Kidney glomerular epithelial cell (primary cell): ENCODE measurements around the gene PKD2L1.

Experiments used
- DNase-seq: peaks from one replicate; lab custom pipeline; 2025; lab: John Stamatoyannopoulos, UW

Gene PKD2L1

GRCh38 chr10:100356067-100357017 lies 26.3 kb upstream of the PKD2L1 start:
- no peak for DNase-seq

DNA sequence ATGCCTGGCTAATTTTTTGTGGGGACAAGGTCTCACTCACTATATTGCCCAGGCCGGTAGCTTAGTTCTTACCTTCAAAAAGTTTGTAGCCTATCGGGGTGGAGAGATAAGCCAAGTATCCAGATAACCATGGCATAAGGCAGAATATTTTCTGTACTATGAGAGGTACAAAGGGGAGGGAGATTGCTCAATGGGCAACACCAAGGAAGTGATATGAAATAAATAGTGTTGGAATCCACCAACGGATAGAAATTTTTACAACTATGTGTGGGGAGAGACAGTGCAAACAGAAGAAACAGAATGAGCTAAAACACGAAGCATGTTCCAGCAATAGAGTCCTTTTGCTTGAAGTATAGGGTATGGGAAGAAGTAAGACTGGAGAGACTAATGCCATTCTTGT lies 25.1 kb upstream of the PKD2L1 start:
- no peak for DNase-seq

GRCh38 chr10:100353770-100354485 lies 23.9 kb upstream of the PKD2L1 start:
- no peak for DNase-seq

GRCh38 chr10:100350914-100351485 lies 21.0 kb upstream of the PKD2L1 start:
- DNase-seq = no peak

DNA sequence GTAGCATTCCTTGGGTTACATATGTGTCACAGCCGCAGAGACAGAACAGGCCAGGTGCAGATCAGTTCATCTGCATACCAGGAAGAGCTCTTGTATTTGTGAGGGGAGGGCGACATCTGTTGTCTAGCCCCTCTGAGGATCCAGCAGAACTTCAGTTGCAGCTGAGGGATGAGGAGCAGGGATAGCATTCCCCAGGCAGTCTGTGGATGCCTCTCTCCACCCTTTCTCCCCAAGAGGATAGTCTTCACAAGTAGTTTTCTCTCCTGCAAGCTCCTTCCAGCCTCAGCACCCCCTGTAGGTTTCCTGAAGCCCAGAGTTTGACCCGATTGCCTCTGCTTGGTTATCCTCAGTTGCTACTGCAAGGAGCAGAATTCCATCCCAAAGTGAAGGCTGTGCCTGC lies 19.6 kb upstream of the PKD2L1 start:
- no peak for DNase-seq

DNA sequence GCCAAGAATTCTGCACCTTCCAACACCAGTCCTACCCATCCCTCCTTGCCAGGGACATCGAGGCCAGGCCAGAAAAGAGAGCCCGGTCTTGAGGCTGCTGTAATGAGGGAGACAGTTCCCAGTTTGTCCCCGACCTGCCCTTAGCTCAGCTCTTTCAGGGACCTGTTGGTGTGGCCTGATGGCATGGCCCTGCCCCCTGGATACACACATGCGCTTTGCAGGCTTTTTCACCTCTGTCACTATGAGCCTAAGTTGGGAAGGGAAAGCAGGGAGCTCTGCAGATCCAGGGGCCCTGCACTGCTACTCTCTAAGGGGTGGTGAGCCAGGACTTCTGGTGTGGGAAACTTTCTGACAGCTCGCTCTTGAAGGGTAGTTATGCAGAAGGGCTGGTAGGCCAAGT lies 19.1 kb upstream of the PKD2L1 start:
- no peak for DNase-seq

DNA sequence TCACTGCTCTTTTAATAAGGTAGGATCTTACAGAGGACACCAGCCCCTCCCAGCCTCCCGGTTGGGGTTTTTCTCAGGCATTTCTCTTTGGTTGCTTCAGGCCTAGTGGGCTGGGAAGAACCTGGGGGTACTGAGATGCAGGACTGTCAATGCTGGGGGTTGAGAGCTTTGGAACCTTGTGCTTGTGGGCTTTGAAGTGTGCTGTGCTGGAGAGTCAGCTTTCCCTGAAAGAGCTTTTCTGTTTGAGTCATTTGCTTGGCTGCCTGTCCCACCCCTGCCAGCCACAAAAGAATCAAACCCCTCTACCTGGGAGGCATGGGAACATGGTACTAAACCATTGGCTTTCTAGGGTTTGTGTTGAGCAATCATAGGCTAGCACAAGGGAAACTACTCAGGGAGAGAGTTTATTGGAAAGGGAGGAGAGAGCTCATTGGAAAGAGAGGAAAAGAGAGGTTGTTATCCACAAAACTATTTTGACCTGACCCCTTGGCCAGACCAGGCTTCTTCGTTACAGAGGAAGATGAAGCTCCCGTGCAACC lies 18.4 kb upstream of the PKD2L1 start:
- no peak for DNase-seq

- no peak for DNase-seq
These were observed 17.7 kb upstream of the PKD2L1 start for GRCh38 chr10:100347568-100348195.

GRCh38 chr10:100346765-100347567 lies 16.9 kb upstream of the PKD2L1 start, which contains the start of gene SCD:
SCD (plus strand) TSS chr10:100347233; CDS start chr10:100347505, 272 bp downstream.
- DNase-seq = peak; percentile 68

- no peak for DNase-seq
These were observed 16.3 kb upstream of the PKD2L1 start for GRCh38 chr10:100346351-100346764.

GRCh38 chr10:100345570-100346330 lies 15.7 kb upstream of the PKD2L1 start:
- DNase-seq = peak; percentile 24

GRCh38 chr10:100344241-100344788 lies 14.3 kb upstream of the PKD2L1 start:
- no peak for DNase-seq

GRCh38 chr10:100342627-100342972 lies 12.6 kb upstream of the PKD2L1 start:
- DNase-seq = no peak

GRCh38 chr10:100341953-100342626 lies 12.1 kb upstream of the PKD2L1 start:
- DNase-seq = peak; percentile 41

DNA sequence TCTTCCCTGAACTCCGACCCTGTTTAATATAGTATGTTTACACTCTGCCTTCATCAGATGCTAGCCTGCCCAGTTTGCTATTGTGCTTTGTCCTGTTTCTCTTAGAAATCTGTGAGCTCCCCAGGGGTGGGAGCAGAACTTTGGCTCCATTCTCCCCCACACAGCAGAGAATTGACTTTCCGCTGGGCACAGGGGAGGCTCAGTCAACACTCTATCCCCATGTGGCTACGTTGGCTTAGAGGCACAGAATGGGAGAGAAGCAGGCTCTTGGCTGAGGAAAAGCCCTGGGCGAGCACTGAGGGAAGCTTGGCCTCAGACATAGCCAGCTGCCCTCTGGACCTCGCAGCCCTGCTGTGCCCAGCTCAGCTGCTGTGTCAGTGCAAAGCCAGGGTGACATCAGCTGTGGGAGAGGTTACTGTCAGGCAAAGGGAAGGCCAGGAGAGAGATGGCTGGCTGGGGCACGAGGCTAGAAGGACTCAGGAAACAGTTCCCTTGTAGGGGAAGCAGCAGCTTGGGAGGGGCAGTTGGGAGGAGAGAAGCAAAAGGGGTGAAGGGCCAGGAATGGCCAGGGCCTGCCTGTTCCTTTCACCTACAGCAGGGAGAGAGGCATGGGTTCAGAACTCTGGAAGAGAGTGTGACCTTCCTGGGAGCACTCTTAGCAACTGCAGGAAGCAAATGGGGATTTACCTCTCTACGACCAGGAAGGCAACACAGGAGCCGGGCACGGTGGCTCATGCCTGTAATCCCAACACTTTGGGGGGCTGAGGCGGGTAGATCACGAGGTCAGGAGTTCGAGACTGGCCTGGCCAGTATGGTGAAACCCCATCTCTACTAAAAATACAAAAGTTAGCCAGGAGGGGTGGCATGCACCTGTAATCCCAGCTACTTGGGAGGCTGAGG lies 11.2 kb upstream of the PKD2L1 start:
- no peak for DNase-seq

DNA sequence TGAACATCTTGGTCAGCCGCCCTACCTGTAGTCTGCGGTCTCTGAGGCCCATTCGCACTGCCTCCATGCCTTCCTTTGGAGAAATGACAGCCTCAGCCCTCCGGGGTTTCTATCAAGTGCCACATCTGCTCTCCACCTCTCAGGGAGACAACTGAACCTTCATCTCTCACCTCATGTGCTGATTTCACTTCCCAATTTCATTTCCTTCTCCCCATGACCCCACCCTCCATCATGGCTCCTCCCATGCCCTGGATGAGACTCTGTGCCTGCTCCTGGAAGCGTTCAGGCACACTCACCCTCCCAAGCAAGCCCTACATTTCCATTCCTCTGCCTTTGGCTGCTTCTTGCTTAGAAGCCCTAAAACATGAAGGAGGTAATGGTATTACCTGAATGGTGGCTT lies 9.2 kb upstream of the PKD2L1 start:
- DNase-seq = no peak

DNA sequence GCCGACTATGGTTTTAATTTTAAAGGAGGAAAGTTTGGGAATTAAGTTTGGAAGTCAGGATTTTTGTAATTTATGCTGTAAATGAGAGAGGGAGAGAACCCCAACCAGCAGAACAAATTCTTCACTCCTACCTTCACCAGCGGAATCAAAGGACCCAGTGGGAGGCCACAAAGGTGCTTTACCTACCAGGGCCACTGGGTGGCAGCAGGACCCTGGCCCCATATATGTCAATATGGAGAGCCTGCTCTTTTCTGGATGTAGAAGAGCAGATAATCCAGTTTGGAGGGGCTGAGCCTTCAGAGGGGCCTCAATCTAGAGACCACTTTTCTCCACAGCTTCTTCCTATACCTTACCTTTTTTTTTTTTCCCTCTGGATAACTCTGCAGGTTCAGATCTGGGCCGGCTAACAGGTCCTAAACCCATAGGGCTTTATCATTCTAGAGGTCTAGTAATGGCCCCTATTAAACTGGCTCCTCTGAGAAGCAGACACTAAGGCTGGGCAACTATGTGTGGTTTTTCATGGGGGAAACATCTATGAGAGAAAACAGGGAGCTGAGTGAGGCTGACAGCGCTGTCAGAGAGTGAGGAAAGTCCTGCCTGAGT lies 8.5 kb upstream of the PKD2L1 start:
- peak; percentile 68 for DNase-seq

DNA sequence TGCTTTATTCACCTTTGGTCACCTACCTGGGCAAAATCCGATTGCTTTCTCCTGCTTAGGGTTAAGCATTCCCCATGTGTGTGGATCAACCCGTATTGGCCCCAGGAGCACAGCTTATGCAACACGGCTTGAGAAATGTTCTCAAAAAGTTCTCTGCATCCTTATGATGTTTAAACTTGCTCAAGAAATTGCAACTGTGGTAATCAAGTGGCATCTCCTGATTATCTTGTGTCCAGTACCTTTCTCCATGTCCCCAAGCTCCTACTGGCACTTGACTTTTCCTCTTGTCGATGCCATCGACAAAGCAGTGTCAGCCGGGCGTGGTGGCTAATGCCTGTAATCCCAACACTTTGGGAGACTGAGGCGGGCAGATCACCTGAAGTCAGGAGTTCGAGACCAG lies 4.7 kb upstream of the PKD2L1 start:
- DNase-seq = no peak
